ENCODE measurements around the gene VSIG2.

Gene VSIG2

DNA sequence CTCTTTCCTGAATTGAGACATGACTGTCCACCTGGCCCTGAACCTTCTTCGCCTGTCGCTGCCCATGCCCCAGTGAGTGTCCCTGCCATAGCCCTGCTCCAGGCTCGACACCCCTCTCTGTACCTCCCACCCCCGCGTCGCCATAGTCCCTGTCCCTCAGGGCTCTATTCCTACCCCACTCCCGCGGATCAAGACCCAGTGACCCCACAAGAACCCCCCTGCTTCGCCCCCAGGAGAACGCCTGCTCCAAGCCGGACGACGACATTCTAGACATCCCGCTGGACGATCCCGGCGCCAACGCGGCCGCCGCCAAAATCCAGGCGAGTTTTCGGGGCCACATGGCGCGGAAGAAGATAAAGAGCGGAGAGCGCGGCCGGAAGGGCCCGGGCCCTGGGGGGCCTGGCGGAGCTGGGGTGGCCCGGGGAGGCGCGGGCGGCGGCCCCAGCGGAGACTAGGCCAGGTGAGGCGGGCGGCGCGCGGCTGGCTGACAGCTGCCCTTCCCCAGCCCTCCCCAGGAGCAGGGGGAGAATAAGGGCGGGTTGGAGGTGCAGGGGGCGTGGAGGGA lies 6.7 kb downstream of the VSIG2 start:
- Histone ChIP-seq H3K36me3 (no peaks in the 10 kb centered on the region), H3K9me3 (no peaks in the 10 kb centered on the region), H3K4me1 (ENCODE audit: control insufficient read depth in 1 of 2, insufficient read depth in 1 of 2, low read depth in 1 of 2, low read length in 1 of 2) (peaks cover 17 to 20% of the 10 kb centered on the region in 2 experiments), H3K4me3 (ENCODE audit: low read depth in 1 of 2, low read length in 1 of 2) (no peak overlapping the region), H3K27me3 (peaks cover 91% of the 10 kb centered on the region), H3K27ac (no peak overlapping the region)
- TF ChIP-seq, protein P1, sequence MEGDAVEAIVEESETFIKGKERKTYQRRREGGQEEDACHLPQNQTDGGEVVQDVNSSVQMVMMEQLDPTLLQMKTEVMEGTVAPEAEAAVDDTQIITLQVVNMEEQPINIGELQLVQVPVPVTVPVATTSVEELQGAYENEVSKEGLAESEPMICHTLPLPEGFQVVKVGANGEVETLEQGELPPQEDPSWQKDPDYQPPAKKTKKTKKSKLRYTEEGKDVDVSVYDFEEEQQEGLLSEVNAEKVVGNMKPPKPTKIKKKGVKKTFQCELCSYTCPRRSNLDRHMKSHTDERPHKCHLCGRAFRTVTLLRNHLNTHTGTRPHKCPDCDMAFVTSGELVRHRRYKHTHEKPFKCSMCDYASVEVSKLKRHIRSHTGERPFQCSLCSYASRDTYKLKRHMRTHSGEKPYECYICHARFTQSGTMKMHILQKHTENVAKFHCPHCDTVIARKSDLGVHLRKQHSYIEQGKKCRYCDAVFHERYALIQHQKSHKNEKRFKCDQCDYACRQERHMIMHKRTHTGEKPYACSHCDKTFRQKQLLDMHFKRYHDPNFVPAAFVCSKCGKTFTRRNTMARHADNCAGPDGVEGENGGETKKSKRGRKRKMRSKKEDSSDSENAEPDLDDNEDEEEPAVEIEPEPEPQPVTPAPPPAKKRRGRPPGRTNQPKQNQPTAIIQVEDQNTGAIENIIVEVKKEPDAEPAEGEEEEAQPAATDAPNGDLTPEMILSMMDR (IDR thresholded peaks at IDR 0.05): no peak

DNA sequence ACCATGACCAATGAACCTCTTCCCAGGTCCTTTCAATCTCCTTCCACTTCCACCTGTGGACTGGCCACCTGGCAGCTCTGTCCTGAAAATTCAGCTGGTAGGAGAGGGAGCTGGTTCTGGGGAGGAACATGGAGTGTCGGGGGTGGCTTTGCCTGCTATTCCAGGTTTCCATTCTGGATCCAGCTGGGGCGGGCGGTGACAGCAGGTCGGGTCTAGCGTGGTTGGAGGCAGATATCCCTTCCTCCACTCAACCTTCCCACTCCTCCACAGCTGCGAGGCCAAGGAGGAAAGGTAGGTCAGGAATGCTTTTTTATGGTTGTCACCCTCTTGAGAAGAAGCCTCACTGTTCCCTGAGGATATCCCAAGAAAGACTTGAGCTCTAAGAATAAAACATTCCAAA lies 9.0 kb downstream of the VSIG2 start:
- no peaks in the 10 kb centered on the region for H3K9me3 ChIP-seq
- H3K27ac ChIP-seq: no peak overlapping the region
- no peak overlapping the region for H3K4me3 ChIP-seq (ENCODE audit: low read depth in 1 of 2, low read length in 1 of 2)
- TF ChIP-seq, protein P1 (IDR thresholded peaks at IDR 0.05): no peak
- H3K36me3 ChIP-seq: no peaks in the 10 kb centered on the region
- H3K27me3 ChIP-seq: peaks cover 93% of the 10 kb centered on the region
- H3K4me1 ChIP-seq (ENCODE audit: control insufficient read depth in 1 of 2, insufficient read depth in 1 of 2, low read depth in 1 of 2, low read length in 1 of 2): peaks cover 24 to 31% of the 10 kb centered on the region in 2 experiments

DNA sequence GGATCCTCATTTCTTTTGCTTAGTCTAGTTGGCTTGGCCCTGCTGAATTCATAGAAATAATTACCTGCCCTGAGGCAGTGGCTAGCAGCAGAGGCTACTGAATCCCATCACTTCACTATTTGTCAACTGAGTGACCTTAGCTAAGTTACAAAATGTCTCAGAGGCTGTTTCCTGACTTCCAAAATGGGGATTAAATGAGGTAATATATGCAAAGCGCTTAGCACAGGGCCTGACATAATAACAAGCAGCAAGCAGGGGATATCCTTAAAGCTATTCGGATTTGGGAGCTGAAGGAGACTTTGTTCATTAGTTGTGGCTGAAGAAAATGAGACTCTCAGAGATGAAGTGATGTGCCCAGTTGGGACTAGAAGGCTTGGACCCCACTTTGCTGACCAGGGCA lies 9.5 kb downstream of the VSIG2 start:
- TF ChIP-seq, protein P1 (IDR thresholded peaks at IDR 0.05): no peak
- peaks cover 91% of the 10 kb centered on the region for H3K27me3 ChIP-seq

DNA sequence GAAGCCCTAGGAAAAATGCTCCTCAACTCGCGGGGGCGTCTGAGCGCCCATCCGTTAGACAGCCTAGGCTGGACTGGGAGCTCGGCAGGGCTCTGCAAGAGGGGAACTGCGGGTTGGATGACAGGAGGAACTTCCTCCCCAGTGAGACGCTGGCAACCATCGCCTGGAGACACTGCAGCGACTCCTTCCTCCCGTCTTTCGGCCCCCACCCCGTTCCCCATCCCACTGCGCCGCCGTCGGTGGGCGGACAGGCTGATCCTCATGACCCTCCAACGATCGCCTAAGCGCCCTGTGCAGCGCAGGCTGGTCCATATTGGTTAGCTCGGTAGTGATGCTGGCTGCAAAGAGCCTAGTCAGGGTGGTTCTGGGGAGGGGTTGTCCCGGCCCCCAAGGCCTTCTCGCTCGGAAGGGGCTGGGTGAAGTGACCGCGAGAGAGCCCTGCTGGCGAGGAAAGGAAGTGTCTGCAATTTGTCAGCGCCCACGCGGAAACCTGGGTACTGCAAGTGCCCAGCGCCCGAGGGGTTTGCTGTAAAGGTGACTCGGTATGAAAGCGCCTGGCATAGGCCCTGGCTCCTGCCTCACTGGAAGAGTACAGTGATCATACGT lies 11.7 kb downstream of the VSIG2 start:
- peaks cover 19 to 24% of the 10 kb centered on the region in 2 experiments for H3K4me1 ChIP-seq (ENCODE audit: control insufficient read depth in 1 of 2, insufficient read depth in 1 of 2, low read depth in 1 of 2, low read length in 1 of 2)

More for the DNA sequence above, 9.5 kb downstream of the VSIG2 start:
- H3K9me3 ChIP-seq: no peaks in the 10 kb centered on the region
- H3K4me3 ChIP-seq (ENCODE audit: low read depth in 1 of 2, low read length in 1 of 2): no peak overlapping the region
- no peaks in the 10 kb centered on the region for H3K36me3 ChIP-seq
- H3K27ac ChIP-seq: no peak overlapping the region
- peaks cover 24 to 31% of the 10 kb centered on the region in 2 experiments for H3K4me1 ChIP-seq (ENCODE audit: control insufficient read depth in 1 of 2, insufficient read depth in 1 of 2, low read depth in 1 of 2, low read length in 1 of 2)

DNA sequence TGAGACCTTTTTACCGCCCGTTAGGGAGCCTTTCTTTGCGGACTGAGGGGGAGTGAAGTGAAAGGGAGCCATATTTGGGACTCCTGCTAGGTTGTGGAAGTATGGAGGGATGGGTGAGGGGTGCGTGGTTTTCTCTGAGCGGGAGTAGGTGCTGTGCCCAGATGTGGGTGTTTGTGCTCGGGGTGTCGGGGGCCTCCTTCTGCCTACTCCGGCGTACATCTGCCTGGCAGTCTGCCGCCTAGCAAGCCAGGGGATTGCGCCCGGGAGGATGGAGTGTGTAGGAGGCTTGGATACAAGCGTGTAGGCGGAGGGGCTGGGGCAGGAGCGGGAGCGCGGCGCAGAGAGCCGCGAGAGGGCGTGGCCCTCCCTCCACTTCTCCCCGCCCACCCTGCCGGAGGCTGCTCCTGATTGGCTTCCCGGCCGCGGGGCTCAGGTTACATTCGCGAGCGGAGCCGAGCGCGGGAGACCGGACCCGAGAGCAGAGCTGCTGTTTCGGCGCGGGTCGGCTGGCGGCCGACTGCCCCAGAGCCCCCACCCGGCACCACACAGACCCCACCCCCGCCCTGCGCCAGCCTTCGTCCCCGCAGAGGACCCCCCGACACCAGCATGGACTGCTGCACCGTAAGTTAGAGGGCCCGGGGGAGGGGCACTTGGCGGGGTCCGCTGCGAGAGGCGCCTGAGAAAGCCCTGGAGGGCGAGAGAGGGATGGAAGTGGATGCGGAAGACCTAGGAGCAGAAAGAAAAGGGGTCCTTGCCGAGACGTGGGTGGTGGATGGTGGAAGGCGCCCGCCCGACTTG lies 12.4 kb downstream of the VSIG2 start, which contains the start of gene NRGN:
Gene NRGN, plus strand, starts transcription at position 464 of the 798 bp plus-strand sequence. Its CDS starts 143 bp downstream, at position 607.
- Histone ChIP-seq H3K9me3 (no peaks in the 10 kb centered on the region), H3K27ac (peak within 1 kb of the TSS; percentile 49), H3K4me1 (ENCODE audit: control insufficient read depth in 1 of 2, insufficient read depth in 1 of 2, low read depth in 1 of 2, low read length in 1 of 2) (peaks cover 19 to 24% of the 10 kb centered on the region in 2 experiments), H3K27me3 (peaks cover 64% of the 10 kb centered on the region), H3K36me3 (no peaks in the 10 kb centered on the region), H3K4me3 (ENCODE audit: low read depth in 1 of 2, low read length in 1 of 2) (peak within 1 kb of the TSS; percentile 56 to 77)
- TF ChIP-seq, protein P1 (IDR thresholded peaks at IDR 0.05): no peak

More for the DNA sequence above, 11.7 kb downstream of the VSIG2 start:
- H3K9me3 ChIP-seq: no peaks in the 10 kb centered on the region
- peak overlapping the region; percentile 49 for H3K27ac ChIP-seq
- H3K27me3 ChIP-seq: peaks cover 70% of the 10 kb centered on the region
- TF ChIP-seq, protein P1 (IDR thresholded peaks at IDR 0.05): peak; percentile 37
- H3K4me3 ChIP-seq (ENCODE audit: low read depth in 1 of 2, low read length in 1 of 2): peak overlapping the region; percentile 56 to 77
- no peaks in the 10 kb centered on the region for H3K36me3 ChIP-seq
